ENCODE results near the gene EHMT1. TPM values are rescaled to one million over a fixed set of nuclear protein-coding genes. Genes with fewer than 3 reads are reported as not detected.

EHMT1 gene
- total RNA-seq, 4 donors from 2014 or later = 77.1 to 149 (median 86.6) TPM

DNA sequence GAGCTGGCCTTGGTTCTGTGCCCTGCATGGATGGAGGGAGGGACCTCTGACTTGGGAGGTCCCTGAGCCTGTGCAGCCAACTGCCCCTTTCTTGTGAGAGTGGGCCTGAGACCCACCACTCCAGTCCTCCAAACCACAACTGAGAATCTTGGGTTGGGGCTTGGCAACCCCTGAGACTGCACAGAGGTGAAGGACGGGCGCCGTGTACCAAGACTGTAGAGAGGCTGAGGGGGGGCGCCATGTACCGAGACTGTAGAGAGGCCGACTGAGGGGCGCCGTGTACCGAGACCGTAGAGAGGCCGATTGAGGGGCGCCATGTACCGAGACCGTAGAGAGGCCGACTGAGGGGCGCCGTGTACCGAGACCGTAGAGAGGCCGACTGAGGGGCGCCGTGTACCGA, 199.5 kb downstream of the EHMT1 start:
- Histone ChIP-seq H3K36me3 (peaks cover 84% of the 10 kb centered on the region), H3K27me3 (no peaks in the 10 kb centered on the region), H3K9me3 (no peaks in the 10 kb centered on the region), H3K4me3 (no peak overlapping the region), H3K4me1 (peaks cover 5% of the 10 kb centered on the region), H3K27ac (no peak overlapping the region)
- DNase-seq (ENCODE audit: low spot score in 2 of 2) = no peak
- 91% methylated on average over 18 of the region's 23 CpGs for WGBS
- TF ChIP-seq POLR2A (IDR thresholded peaks at IDR 0.05) (no peak), POLR2AphosphoS5 (IDR thresholded peaks at IDR 0.05) (no peak), CTCF (IDR thresholded peaks at IDR 0.05) (no peak), EP300 (IDR thresholded peaks at IDR 0.05) (no peak)

DNA sequence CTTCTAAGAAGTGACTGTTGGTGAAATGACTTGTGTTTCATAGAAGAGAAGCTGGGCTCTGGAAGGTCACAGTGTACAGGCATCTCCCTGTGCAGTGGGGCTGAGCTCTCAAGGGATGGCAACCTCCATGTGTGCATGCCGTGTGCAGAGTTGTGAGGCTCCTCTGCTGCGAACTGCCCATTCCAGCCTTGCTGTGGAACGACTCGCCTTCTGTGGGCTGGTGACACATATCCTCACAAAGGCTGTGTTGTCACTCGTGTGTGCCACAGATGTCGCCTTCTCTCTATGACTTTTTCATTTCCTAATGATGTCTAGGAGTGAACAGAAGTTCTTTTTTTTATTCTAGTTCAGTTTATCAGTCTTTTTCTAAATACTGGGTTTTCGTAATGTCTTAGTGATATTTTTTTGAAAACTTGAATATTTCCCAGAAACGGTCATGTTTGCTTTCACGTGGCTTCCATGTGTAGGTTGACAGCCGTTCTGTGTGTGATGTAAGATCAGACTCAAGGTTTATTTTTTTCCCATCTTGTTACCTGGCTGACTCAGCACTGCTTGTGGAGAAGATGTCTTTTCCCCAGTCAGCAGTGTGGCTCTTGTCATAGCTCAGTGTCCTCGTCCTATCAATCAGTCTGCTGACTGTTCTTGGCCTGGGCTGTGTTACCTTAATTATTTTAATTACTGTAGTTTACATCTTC, 201.5 kb downstream of the EHMT1 start:
- Histone ChIP-seq H3K27ac (no peak overlapping the region), H3K4me3 (no peak overlapping the region), H3K9me3 (no peaks in the 10 kb centered on the region), H3K27me3 (no peaks in the 10 kb centered on the region), H3K36me3 (peaks cover 78% of the 10 kb centered on the region), H3K4me1 (no peaks in the 10 kb centered on the region)
- TF ChIP-seq EP300 (IDR thresholded peaks at IDR 0.05) = no peak
- no peak for TF ChIP-seq CTCF (IDR thresholded peaks at IDR 0.05)
- no peak for TF ChIP-seq POLR2AphosphoS5 (IDR thresholded peaks at IDR 0.05)
- TF ChIP-seq POLR2A (IDR thresholded peaks at IDR 0.05) = no peak
- DNase-seq (ENCODE audit: low spot score in 2 of 2) = no peak
- WGBS = 80% methylated on average over 11 of the region's 11 CpGs

GRCh38 chr9:137823986-137824771, 205.4 kb downstream of the EHMT1 start:
- H3K36me3 ChIP-seq = peaks cover 79% of the 10 kb centered on the region
- no peak overlapping the region for H3K4me3 ChIP-seq
- no peak overlapping the region for H3K27ac ChIP-seq
- DNase-seq (ENCODE audit: low spot score in 2 of 2) = no peak
- 95% methylated on average over 10 of the region's 10 CpGs for WGBS
- H3K27me3 ChIP-seq = no peaks in the 10 kb centered on the region
- H3K9me3 ChIP-seq = no peaks in the 10 kb centered on the region
- no peaks in the 10 kb centered on the region for H3K4me1 ChIP-seq
- TF ChIP-seq EP300 (IDR thresholded peaks at IDR 0.05) = no peak
- no peak for TF ChIP-seq POLR2AphosphoS5 (IDR thresholded peaks at IDR 0.05)
- TF ChIP-seq POLR2A (IDR thresholded peaks at IDR 0.05) = no peak
- TF ChIP-seq CTCF (IDR thresholded peaks at IDR 0.05) = no peak

GRCh38 chr9:137825324-137825989, 206.7 kb downstream of the EHMT1 start:
- no peaks in the 10 kb centered on the region for H3K27me3 ChIP-seq
- peaks cover 78% of the 10 kb centered on the region for H3K36me3 ChIP-seq
- H3K4me3 ChIP-seq = no peak overlapping the region
- no peak for TF ChIP-seq POLR2A (IDR thresholded peaks at IDR 0.05)
- no peak overlapping the region for H3K27ac ChIP-seq
- peak in 1 of 2 donors; percentile 49 for DNase-seq (ENCODE audit: low spot score in 2 of 2)
- no peaks in the 10 kb centered on the region for H3K9me3 ChIP-seq
- WGBS = 94% methylated on average over 13 of the region's 13 CpGs
- no peaks in the 10 kb centered on the region for H3K4me1 ChIP-seq

DNA sequence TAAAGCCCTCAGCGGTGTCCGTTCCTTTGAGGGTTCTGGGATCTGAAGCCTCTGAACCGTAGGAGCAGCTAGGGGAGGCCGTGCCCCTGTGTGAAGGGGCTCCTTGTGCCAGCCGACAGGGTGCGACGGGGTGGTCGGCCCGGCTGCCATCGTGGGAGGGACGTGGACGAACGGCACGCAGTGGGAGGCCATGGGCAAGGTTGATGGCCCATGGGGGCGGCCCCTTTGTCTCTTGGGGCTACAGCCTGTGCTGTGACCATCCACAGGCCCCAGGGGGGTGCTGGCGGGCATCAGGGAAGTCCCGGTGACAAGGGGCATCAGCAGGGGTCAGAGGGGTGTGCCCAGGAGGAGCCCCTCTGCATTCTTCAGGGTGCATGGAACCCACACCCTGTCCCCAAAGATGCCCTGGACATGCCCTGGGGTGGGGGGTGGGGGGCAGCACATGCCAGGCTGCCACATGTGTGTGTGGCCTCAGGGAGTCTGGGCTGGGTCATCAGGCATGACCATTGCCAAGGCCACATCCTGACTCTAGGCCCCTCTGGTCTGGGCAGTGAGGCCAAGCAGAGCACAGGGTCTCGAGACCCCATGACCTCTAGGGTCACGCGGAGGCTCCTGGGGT, 209.2 kb downstream of the EHMT1 start:
- 97% methylated on average over 12 of the region's 20 CpGs for WGBS
- no peaks in the 10 kb centered on the region for H3K4me1 ChIP-seq
- H3K9me3 ChIP-seq = no peaks in the 10 kb centered on the region
- TF ChIP-seq CTCF (IDR thresholded peaks at IDR 0.05) (no peak), POLR2A (IDR thresholded peaks at IDR 0.05) (no peak), POLR2AphosphoS5 (IDR thresholded peaks at IDR 0.05) (no peak), EP300 (IDR thresholded peaks at IDR 0.05) (no peak)
- H3K36me3 ChIP-seq = peaks cover 76% of the 10 kb centered on the region
- H3K27me3 ChIP-seq = no peaks in the 10 kb centered on the region
- no peak overlapping the region for H3K4me3 ChIP-seq
- no peak for DNase-seq (ENCODE audit: low spot score in 2 of 2)
- no peak overlapping the region for H3K27ac ChIP-seq
